ENCODE measurements around the gene ROBO3.

Gene ROBO3

DNA sequence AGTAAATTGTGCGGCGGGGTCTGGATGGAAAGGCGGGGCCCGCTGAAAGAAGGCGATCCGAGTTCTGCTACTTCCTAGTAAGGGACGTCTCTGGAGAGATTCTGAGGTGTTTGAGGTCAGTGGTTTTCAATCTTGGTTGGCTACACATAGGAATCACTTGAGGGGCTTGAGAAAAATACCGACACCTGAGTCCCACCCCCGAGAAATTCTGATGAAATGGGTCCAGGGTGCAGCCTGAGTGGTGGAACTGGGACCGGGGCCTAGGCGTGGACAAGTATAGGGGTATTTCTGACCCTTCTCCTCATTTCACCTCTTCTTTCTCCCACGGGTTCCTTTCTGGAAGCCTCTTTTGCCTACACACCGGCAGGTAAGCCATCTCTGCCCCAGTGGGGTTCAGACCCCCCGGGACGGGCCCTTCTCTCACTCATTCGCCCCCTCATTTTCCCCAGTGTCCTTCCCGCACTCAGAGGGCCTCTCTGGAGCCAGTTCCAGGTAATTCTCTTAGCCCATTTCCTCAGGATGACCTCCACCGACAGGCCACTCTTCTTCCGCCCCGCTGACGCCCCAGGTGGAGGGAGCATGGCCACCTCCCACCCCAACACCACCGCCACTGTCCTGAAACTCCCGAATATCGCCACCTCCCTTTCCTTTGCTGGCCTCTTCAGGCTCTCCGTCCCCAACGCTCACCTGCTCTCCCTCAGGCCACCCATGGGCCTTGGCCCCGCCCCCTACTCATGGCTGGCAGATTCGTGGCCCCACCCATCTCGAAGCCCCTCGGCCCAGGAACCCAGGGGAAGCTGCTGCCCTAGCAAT, 11.8 kb downstream of the ROBO3 start:
- DNase-seq: no peak

DNA sequence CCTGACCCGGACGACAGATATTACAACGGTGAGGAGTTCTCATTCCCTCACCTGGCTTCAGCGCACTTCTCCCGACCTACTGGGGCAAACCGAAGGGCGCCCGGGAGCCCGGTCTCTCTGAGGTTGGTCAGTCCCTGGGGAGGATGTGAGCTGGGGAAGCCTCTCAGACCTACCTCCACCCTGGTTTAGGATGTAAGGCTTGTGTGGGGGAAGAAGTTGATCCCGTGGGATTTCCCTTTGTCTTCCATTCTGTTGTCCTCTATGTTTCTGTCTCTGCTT, 12.3 kb downstream of the ROBO3 start:
- DNase-seq: no peak

DNA sequence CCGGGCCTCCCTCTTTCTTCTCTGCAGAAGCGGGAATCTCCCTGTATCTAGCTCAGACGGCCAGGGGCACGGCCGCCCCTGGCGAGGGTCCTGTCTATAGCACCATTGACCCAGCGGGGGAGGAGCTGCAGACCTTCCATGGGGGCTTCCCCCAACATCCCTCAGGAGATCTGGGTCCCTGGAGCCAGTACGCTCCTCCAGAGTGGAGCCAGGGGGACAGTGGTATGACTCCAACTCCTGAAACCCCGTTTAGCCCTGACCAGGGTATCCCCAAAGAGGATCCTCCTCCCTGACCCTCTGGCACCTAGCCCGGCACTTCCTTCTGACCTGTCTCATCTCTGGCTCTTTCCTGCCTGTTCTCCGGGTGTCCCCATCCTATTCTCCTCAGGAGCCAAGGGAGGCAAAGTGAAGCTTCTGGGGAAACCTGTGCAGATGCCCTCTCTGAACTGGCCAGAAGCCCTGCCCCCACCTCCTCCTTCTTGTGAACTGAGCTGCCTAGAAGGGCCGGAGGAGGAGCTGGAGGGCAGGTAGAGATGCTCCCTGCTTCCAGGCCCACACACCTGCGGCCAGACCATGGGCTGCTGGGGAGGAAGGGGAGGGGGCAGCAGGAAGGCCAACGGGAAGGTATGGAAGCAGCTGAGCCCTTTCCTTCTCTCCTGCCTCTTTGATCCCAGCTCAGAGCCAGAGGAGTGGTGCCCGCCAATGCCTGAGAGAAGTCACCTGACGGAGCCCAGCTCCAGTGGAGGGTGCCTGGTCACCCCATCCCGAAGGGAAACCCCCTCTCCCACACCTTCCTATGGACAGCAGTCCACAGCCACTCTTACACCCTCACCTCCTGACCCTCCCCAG, 12.9 kb downstream of the ROBO3 start:
- no peak for DNase-seq

GRCh38 chr11:124878759-124879492, 13.7 kb downstream of the ROBO3 start:
- DNase-seq: no peak

- no peak for DNase-seq
Measured at GRCh38 chr11:124879493-124880289, 14.5 kb downstream of the ROBO3 start.

- DNase-seq: no peak
Measured at GRCh38 chr11:124880290-124880611, 15.0 kb downstream of the ROBO3 start.

GRCh38 chr11:124880958-124881357, 15.7 kb downstream of the ROBO3 start:
- DNase-seq: no peak

GRCh38 chr11:124882339-124883071, 17.3 kb downstream of the ROBO3 start:
- no peak for DNase-seq

- no peak for DNase-seq
Measured at GRCh38 chr11:124884340-124884739, 19.1 kb downstream of the ROBO3 start.

- no peak for DNase-seq
Measured at GRCh38 chr11:124884869-124885479, 19.7 kb downstream of the ROBO3 start.

GRCh38 chr11:124886476-124886875, 21.2 kb downstream of the ROBO3 start:
- no peak for DNase-seq

DNA sequence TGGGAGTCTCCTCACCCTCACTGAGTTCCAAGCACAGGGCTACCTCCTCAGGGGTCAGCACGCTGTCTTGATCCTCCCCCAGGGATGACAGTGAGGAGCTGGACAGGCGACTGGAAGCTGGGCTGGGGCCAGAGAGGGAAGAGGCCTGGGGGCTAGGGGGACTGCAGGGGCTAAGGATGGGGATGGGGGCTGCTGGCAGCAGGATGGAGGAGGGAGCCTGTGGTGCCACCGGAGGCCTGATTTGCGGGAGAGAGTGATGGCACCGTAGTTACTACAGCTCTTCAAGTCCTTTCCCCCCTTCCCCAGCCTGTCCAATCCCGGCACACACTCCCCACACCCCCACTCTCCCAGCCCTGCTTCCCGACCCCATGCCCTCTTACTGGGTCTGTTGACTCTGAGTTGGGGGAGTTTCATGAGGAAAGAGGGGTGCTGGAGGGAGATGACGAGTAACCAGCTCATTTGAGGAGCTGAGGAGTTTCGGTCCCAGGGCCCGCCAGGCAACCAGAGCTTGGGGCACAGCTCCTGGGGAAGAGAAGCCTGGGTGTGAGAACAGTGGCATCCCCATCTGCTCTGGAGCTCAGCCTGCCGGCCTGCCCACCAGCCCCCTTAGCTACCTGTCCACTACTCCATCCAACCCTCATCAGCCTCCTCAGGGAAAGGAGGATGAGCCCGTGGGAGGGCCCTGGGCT, 21.9 kb downstream of the ROBO3 start:
- no peak for DNase-seq

- no peak for DNase-seq
Measured at GRCh38 chr11:124887667-124888013, 22.4 kb downstream of the ROBO3 start.

DNA sequence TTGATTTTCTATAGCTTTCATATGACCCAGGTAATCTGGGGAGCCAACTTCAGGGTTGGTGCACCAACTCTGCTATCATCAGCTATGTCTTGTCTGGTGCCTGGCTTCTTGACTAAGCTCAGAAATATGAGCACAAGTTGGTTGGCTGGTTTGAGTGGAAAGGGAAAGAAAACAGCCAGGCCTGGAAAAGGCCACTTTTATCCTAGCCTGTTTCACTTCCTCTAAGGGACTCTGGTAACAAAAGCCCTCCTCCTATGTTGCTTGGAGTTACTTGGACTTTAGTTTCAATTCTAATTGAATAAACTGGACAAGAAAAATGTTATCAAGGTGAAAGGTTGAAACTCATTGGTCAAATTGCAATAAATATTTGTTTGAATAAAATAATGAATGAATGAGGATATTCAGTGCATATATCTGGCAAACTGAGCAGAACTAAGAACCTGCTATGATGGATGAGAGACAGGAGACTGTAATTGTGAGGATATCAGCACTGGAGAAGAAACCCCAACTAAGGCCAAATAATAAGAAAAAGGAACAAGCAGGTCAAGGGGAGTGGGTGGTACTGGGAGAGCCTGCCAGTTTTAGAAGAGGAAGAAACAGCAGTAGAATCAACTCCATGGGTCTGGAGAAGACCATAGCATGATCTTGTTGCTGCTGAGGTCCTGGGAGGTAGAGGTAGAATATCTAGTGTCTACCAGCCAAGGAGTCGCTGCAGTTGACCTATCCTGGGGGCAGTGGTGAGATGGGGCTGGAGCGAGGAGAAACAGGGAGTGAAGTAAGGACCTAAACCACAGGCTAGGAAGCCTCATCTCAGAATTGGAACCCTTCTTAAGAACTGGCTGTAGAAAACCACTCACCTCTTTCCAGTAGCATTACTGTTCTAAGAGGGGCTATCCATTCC, 24.2 kb downstream of the ROBO3 start:
- no peak for DNase-seq

DNA sequence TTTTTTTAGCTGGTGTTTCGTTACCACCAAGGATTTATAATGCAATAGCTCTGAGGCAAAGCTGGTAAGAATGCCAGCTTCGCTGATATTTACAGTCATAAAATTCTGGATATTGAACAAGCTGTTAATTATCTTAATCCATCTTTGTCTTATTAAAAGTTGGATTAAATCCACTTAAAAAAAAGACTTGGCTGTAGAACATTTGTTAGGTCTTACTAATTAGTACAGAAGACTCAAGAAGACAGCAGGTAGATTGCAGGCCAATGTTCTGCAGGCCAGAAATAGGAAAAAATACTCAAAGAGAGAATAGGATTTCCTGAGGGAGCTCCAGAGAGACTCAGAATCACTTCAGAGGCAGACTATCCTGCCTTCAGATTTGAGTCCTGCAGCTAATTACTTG, 24.9 kb downstream of the ROBO3 start:
- DNase-seq: no peak

DNA sequence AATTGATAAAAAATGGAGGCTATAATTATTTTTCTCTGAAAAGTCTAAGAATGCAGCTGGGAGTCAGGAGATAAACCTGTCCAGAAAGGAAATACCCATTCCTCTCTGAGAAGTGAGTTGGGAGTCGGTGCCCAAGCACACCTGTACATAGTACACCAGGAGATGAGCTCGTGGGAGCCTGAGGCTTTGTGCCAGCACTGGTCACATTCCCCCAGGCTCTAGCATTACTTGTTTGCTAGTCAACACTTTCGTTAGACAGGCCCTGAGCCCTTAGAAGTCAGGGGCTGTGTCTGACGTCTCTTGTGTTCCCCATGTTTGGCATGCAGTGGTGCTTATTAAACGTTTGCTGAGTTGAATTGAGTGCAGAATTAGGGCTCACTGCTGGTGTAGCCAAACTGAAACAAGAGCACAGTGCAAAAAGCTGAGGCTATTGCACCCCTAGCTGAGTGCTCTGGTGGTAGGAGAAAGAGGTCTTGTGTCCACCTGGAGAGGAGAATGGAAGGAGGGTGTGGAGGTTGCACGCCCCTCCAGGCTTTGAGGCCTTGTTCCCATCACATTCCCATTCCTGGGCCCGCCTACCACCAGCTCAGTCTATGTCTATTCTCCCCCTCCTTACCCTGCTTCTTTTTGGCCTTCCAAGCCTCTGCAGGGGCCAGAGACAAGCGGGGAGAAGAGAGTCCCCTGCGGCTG, 25.6 kb downstream of the ROBO3 start:
- DNase-seq: no peak

- DNase-seq: no peak
Measured at GRCh38 chr11:124891373-124891861, 26.2 kb downstream of the ROBO3 start.

DNA sequence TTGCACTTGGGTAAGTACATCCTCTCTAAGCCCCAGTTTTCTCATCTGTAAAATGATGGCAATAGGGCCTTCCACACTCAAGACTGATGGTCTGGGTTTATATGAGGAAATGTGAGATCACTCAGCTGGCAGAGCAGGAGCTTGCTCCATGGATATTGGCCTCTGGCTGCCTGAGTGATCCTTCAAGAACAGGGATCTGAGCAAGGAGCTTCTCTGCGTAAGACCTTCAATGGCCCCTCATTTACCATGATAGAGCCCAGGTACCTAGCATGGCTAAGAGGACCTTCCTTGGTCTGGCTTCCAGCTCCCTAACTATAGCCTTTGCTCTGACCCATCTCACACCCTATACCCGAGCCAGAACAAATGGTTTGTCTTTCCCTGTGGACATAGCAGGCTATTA, 26.9 kb downstream of the ROBO3 start:
- DNase-seq: no peak

DNA sequence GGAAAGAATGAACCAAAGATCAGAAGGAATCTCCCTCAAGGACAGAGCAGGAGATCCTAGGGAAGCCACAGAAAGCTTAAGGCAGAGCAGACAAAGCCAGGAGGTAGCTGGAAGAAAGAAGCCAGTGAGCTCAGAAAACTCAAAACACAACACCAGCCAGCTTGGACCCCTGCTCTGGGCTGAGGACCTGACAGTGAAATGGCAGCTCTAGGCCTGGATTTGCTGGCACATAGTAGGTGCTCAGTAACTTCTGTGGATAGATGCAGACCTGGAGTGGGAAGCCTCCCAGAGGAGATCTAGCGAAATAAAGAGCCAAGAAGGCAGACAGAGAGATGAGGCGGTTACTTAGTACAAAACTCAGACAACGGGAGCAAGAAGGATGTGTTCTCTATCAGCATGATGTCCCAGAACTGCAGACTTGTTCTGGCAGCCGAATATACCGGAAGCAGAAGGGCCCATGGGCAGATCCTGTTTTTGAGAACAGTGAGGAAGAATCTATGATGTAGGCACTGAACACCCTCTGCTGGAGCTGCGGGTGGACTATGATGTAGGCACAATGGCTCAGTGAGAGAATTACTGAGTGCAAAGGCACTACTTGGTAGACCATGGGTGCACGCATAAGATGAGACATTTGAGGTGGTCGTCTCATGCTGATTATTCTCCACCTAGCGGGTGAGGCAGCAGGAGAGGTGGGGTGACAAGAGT, 27.7 kb downstream of the ROBO3 start:
- DNase-seq: no peak

All from NCI-H446 (cell line).